Parathyroid adenoma (tissue), 2 donors: ENCODE measurements around the gene ARHGEF33.

ENCODE experiments used
- H2AFZ ChIP-seq: fragments of 300-600 bp; sonication (generic); one replicate; pipeline ENCODE4 v1.7.0; 2017; ENCODE audit warnings: antibody characterized with exemption, mild to moderate bottlenecking
- H3K27ac ChIP-seq: fragments of 300-600 bp; sonication (generic); one replicate; pipeline ENCODE4 v1.7.0; 2017
- H3K27me3 ChIP-seq: fragments of 300-600 bp; sonication (generic); one replicate; pipeline ENCODE4 v1.7.0; 2017; ENCODE audit warnings: low read length; ENCODE audit not compliant: control insufficient read depth, insufficient read depth
- H3K36me3 ChIP-seq: fragments of 300-600 bp; sonication (generic); one replicate; pipeline ENCODE4 v1.7.0; 2017; ENCODE audit warnings: low read length; ENCODE audit not compliant: control insufficient read depth, insufficient read depth
- H3K4me1 ChIP-seq: fragments of 300-600 bp; sonication (generic); one replicate; pipeline ENCODE4 v1.7.0; 2017; ENCODE audit warnings: control low read depth
- H3K4me2 ChIP-seq: fragments of 300-600 bp; sonication (generic); one replicate; pipeline ENCODE4 v1.7.0; 2017; ENCODE audit warnings: low read length
- H3K4me3 ChIP-seq: fragments of 300-600 bp; sonication (generic); one replicate; pipeline ENCODE4 v1.7.0; 2017; ENCODE audit warnings: low read depth, low read length
- H3K79me2 ChIP-seq: fragments of 300-600 bp; sonication (generic); one replicate; pipeline ENCODE4 v1.7.0; 2017; ENCODE audit warnings: control low read depth
- H3K9ac ChIP-seq: fragments of 300-600 bp; sonication (generic); one replicate; pipeline ENCODE4 v1.7.0; 2017; ENCODE audit warnings: mild to moderate bottlenecking
- H3K9me3 ChIP-seq: fragments of 300-600 bp; sonication (generic); one replicate; pipeline ENCODE4 v1.7.0; 2017; ENCODE audit warnings: low read length; ENCODE audit not compliant: control insufficient read depth
- TF ChIP-seq, protein P1 (sequence below): fragments of 300-600 bp; sonication (generic); IDR thresholded peaks from one replicate; pipeline ENCODE4 v1.7.0; 2017; ENCODE audit warnings: antibody characterized with exemption, mild to moderate bottlenecking
- donor health status: primary hyperparathyroidism.

The ARHGEF33 gene

DNA sequence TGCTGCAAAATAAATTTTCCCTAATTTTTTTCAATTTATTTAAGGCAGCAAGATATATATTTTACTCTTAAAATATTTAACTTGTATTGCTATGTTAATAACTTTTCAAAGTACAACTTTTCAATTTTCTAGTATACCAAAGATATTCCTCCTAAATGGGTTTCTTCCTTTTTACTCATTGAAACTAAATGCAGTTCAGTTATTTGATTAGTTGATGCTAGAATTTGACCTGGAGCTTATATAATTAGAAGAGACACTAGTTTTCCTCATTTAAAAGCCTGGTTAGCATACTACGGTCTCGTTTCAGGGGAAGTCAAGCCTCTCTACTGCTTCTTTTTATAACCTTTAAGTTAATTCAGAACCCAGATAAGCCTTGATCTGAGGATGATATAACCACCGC lies at the start of gene ARHGEF33:
ARHGEF33 (plus strand) TSS at position 301 of the 400 bp plus-strand sequence. CDS start 29,573 bp downstream, outside the sequence.
- Histone ChIP-seq H3K9ac (no peak within 1 kb of the TSS), H3K9me3 (no peaks in the 10 kb centered on the region), H3K4me3 (no peak within 1 kb of the TSS), H3K4me1 (no peaks in the 10 kb centered on the region), H3K79me2 (no peaks in the 10 kb centered on the region), H3K4me2 (no peak within 1 kb of the TSS), H3K27ac (no peak within 1 kb of the TSS), H2AFZ (no peak within 1 kb of the TSS), H3K36me3 (no peaks in the 10 kb centered on the region), H3K27me3 (no peaks in the 10 kb centered on the region)
- TF ChIP-seq, protein P1, sequence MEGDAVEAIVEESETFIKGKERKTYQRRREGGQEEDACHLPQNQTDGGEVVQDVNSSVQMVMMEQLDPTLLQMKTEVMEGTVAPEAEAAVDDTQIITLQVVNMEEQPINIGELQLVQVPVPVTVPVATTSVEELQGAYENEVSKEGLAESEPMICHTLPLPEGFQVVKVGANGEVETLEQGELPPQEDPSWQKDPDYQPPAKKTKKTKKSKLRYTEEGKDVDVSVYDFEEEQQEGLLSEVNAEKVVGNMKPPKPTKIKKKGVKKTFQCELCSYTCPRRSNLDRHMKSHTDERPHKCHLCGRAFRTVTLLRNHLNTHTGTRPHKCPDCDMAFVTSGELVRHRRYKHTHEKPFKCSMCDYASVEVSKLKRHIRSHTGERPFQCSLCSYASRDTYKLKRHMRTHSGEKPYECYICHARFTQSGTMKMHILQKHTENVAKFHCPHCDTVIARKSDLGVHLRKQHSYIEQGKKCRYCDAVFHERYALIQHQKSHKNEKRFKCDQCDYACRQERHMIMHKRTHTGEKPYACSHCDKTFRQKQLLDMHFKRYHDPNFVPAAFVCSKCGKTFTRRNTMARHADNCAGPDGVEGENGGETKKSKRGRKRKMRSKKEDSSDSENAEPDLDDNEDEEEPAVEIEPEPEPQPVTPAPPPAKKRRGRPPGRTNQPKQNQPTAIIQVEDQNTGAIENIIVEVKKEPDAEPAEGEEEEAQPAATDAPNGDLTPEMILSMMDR = no peak

DNA sequence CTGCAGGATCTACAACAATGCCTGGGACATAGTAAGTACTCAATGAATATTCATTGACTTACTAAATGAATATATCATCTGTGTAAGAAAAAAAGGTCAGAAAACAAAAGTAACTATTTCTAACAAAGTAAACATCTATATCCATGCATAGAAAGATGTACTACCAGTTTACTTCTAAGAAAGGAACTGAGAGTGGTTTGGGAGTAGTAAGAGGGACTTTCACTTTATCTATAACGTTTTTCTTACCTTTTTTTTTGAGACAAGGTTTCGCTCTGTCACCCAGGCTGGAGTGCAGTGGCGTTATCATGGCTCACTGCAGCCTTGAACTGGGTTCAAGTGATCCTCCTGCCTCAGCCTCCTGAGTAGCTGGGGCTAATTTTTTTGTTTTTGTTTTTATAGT lies 39.6 kb upstream of the ARHGEF33 start:
- H3K79me2 ChIP-seq = no peaks in the 10 kb centered on the region
- TF ChIP-seq, protein P1 = no peak
- no peaks in the 10 kb centered on the region for H3K4me1 ChIP-seq
- H3K4me2 ChIP-seq = no peak overlapping the region
- H3K4me3 ChIP-seq = no peak overlapping the region
- no peaks in the 10 kb centered on the region for H3K36me3 ChIP-seq
- H3K27ac ChIP-seq = no peak overlapping the region
- no peaks in the 10 kb centered on the region for H3K9me3 ChIP-seq
- H3K9ac ChIP-seq = no peak overlapping the region
- H3K27me3 ChIP-seq = no peaks in the 10 kb centered on the region
- no peak overlapping the region for H2AFZ ChIP-seq

DNA sequence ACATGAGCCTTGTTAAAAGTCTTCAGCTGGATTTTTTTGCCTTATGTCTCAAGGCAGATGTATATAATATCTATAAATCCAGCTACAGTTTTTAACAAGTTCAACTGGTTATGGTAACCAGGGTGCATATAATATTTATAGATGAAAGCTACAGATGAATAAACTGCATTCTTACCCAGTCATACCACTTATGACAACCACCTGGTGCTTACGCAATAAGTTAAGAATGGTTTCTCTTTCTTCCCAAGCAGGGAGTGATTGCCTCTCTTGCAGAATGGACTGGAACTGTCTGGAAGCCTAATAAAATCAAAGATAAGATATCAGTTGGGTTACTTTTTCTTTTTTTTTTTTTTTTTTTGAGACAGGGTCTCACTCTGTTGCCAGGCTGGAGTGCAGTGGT lies 33.5 kb upstream of the ARHGEF33 start:
- Histone ChIP-seq H3K79me2 (no peaks in the 10 kb centered on the region), H3K4me3 (no peak overlapping the region), H3K9ac (no peak overlapping the region), H3K36me3 (no peaks in the 10 kb centered on the region), H3K27ac (no peak overlapping the region), H3K4me2 (no peak overlapping the region), H2AFZ (no peak overlapping the region), H3K9me3 (no peaks in the 10 kb centered on the region), H3K27me3 (no peaks in the 10 kb centered on the region), H3K4me1 (no peaks in the 10 kb centered on the region)
- TF ChIP-seq, protein P1 = no peak

DNA sequence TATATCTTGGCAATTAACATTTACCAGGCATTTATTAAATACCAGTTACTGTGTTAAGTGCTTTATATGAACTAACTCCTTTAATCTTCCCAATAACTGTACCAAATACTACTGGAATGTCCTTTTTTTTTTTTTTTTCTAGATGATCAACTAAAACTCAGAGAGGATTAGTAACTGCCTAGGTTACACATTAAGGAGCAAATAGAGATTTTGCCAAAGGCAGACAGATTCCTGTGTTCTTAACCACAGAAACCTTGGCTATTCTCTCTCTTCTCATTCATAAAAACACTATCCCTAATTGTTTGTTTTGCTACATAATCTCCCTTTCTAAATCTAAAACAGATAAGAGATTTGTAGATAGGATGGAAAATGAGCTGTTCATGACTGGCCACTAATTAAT lies 27.2 kb upstream of the ARHGEF33 start:
- no peaks in the 10 kb centered on the region for H3K27me3 ChIP-seq
- H3K27ac ChIP-seq = no peak overlapping the region
- H3K36me3 ChIP-seq = no peaks in the 10 kb centered on the region

More for the DNA sequence above, 27.2 kb upstream of the ARHGEF33 start:
- Histone ChIP-seq H3K4me3 (no peak overlapping the region), H3K4me2 (no peak overlapping the region), H3K79me2 (no peaks in the 10 kb centered on the region), H3K9me3 (no peaks in the 10 kb centered on the region), H3K4me1 (no peaks in the 10 kb centered on the region), H2AFZ (no peak overlapping the region), H3K9ac (no peak overlapping the region)
- TF ChIP-seq, protein P1 = no peak
